Measurements from ENCODE around the gene ZNF391. TPM values are rescaled to one million over a fixed set of nuclear protein-coding genes. Genes with fewer than 3 reads are reported as not detected.
"Not testable (repeated sequence)": the region's sequence is repeated elsewhere in the genome, so short reads cannot be mapped to it uniquely, and the experiment has no call there.

The ZNF391 gene
- total RNA-seq, 1 donor, result 1.4 TPM

GRCh38 chr6:27419363-27419762 is 30.8 kb downstream of the ZNF391 start:
- no peak overlapping the region for H3K4me3 ChIP-seq (ENCODE audit: low read depth, low read length)
- DNase-seq (ENCODE audit: low read depth), result no peak
- TF ChIP-seq CTCF (IDR thresholded peaks at IDR 0.05; ENCODE audit: insufficient read depth, low read length), result no peak

GRCh38 chr6:27422651-27423332 is 34.2 kb downstream of the ZNF391 start:
- H3K4me3 ChIP-seq (ENCODE audit: low read depth, low read length), result peak overlapping the region; percentile 13
- peak; percentile 17 for DNase-seq (ENCODE audit: low read depth)
- TF ChIP-seq CTCF (IDR thresholded peaks at IDR 0.05; ENCODE audit: insufficient read depth, low read length), result no peak

GRCh38 chr6:27424851-27425250 is 36.3 kb downstream of the ZNF391 start:
- not testable (repeated sequence) for H3K4me3 ChIP-seq (ENCODE audit: low read depth, low read length); DNase-seq (ENCODE audit: low read depth)

GRCh38 chr6:27426045-27426620 is 37.6 kb downstream of the ZNF391 start:
- no peak overlapping the region for H3K4me3 ChIP-seq (ENCODE audit: low read depth, low read length)
- DNase-seq (ENCODE audit: low read depth), result no peak
- no peak for TF ChIP-seq CTCF (IDR thresholded peaks at IDR 0.05; ENCODE audit: insufficient read depth, low read length)

GRCh38 chr6:27428502-27428901 is 39.9 kb downstream of the ZNF391 start:
- TF ChIP-seq CTCF (IDR thresholded peaks at IDR 0.05; ENCODE audit: insufficient read depth, low read length), result no peak
- no peak overlapping the region for H3K4me3 ChIP-seq (ENCODE audit: low read depth, low read length)
- no peak for DNase-seq (ENCODE audit: low read depth)

- H3K4me3 ChIP-seq (ENCODE audit: low read depth, low read length), result no peak overlapping the region
- no peak for TF ChIP-seq CTCF (IDR thresholded peaks at IDR 0.05; ENCODE audit: insufficient read depth, low read length)
- DNase-seq (ENCODE audit: low read depth), result no peak
These were observed 40.4 kb downstream of the ZNF391 start for GRCh38 chr6:27428966-27429365.

GRCh38 chr6:27433714-27434113 is 45.2 kb downstream of the ZNF391 start:
- DNase-seq (ENCODE audit: low read depth), result no peak
- no peak overlapping the region for H3K4me3 ChIP-seq (ENCODE audit: low read depth, low read length)
- TF ChIP-seq CTCF (IDR thresholded peaks at IDR 0.05; ENCODE audit: insufficient read depth, low read length), result no peak
